ENCODE results near the gene TMEM89. TPM values are rescaled to one million over a fixed set of nuclear protein-coding genes. Genes with fewer than 3 reads are reported as not detected.
A peak's percentile ranks its signal among the peaks of the same experiment; 100 is the strongest.

TMEM89 gene
- polyA plus RNA-seq, 3 donors: 0.21 TPM; not detected in 2

DNA sequence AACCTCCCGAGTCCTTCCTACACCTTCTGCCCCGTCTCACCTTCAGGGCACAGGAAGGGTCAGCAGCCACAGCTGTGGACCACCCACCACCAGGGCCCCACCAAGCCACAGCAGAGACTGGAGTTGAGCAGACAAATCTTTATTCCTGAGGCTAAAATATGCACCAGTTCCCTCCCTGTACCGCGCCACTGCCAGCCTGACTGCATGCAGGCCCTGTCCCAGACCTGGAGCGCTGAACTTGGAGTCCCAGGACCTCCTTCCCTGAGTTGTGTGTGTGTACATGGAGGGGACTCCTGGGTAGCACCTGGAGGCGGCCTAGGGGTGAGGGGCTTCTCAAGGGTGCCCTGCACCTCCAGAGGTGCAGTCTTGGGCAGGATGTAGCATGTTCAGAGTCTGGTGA is 4.0 kb upstream of the TMEM89 start:
- no peaks in the 10 kb centered on the region for H3K4me1 Mint-ChIP-seq
- no peak for DNase-seq
- Histone ChIP-seq H2AFZ (ENCODE audit: insufficient read depth, low read depth, low read length, poor library complexity, severe bottlenecking) (no peak overlapping the region), H3K79me2 (ENCODE audit: insufficient read depth, low read length) (no peaks in the 10 kb centered on the region), H3K9me3 (replicated peaks in 1 of 2; ENCODE audit: control insufficient read depth in 1 of 2, insufficient read depth in 1 of 2, low read length in 2 of 2) (no peaks in the 10 kb centered on the region), H3K4me1 (ENCODE audit: control insufficient read depth in 1 of 2, insufficient read depth in 2 of 2, low read length in 2 of 2) (no peaks in the 10 kb centered on the region), H3K4me3 (replicated peaks in 1 of 3; ENCODE audit: low read depth in 2 of 3, low read length in 3 of 3) (no peak overlapping the region), H3K27me3 (ENCODE audit: control insufficient read depth in 2 of 2, insufficient read depth in 2 of 2, low read length in 2 of 2) (no peaks in the 10 kb centered on the region), H3K27ac (ENCODE audit: low read depth in 1 of 2, low read length in 2 of 2) (no peak overlapping the region), H3K9ac (ENCODE audit: insufficient read depth, low read length, poor library complexity, severe bottlenecking) (no peak overlapping the region), H3K4me2 (replicated peaks; ENCODE audit: extremely low read depth, low read length, poor library complexity, severe bottlenecking) (no peak overlapping the region), H3K36me3 (replicated peaks in 1 of 2; ENCODE audit: control insufficient read depth in 1 of 2, insufficient read depth in 2 of 2, low read length in 2 of 2) (peaks cover 57 to 66% of the 10 kb centered on the region in 2 donors), H4K20me1 (ENCODE audit: insufficient read depth, low read length) (no peaks in the 10 kb centered on the region)
- H3K4me3 Mint-ChIP-seq: no peak overlapping the region
- H3K27ac Mint-ChIP-seq: peak overlapping the region in 1 of 7 donors; percentile 31
- H3K27me3 Mint-ChIP-seq (ENCODE audit: low read depth in 3 of 3): peaks cover 0 to 6% (median 4%) of the 10 kb centered on the region in 3 donors
- intact Hi-C loops (cut with micrococcal nuclease): no loop called here
- WGBS (ENCODE audit: insufficient coverage): 100% methylated on average over 6 of the region's 6 CpGs
- TF ChIP-seq, protein P1, sequence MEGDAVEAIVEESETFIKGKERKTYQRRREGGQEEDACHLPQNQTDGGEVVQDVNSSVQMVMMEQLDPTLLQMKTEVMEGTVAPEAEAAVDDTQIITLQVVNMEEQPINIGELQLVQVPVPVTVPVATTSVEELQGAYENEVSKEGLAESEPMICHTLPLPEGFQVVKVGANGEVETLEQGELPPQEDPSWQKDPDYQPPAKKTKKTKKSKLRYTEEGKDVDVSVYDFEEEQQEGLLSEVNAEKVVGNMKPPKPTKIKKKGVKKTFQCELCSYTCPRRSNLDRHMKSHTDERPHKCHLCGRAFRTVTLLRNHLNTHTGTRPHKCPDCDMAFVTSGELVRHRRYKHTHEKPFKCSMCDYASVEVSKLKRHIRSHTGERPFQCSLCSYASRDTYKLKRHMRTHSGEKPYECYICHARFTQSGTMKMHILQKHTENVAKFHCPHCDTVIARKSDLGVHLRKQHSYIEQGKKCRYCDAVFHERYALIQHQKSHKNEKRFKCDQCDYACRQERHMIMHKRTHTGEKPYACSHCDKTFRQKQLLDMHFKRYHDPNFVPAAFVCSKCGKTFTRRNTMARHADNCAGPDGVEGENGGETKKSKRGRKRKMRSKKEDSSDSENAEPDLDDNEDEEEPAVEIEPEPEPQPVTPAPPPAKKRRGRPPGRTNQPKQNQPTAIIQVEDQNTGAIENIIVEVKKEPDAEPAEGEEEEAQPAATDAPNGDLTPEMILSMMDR (IDR thresholded peaks at IDR 0.05): no peak
- H3K9me3 Mint-ChIP-seq: peaks cover 0 to 6% (median 1%) of the 10 kb centered on the region in 7 donors
- H3K36me3 Mint-ChIP-seq: peaks cover 57 to 65% of the 10 kb centered on the region in 2 donors

DNA sequence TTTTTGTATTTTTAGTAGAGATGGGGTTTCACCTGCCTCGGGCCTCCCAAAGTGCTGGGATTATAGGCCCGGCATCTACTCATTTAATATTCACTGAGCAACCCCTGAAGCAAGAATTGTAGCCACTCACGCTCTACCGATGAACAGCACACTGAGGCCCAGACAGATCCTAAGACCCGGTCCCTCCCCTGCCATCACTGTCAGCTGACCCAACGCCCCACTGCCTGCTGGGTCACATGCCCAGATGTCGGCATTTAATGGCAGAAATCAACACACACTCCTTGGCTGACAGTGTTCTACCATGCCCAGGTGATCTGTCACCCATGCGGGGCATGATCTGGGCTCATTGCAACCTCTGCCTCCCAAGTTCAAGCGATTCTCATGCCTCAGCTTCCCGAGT is 3.2 kb upstream of the TMEM89 start:
- Histone ChIP-seq H2AFZ (ENCODE audit: insufficient read depth, low read depth, low read length, poor library complexity, severe bottlenecking) (no peak overlapping the region), H3K4me1 (ENCODE audit: control insufficient read depth in 1 of 2, insufficient read depth in 2 of 2, low read length in 2 of 2) (no peaks in the 10 kb centered on the region), H3K9ac (ENCODE audit: insufficient read depth, low read length, poor library complexity, severe bottlenecking) (no peak overlapping the region), H3K9me3 (replicated peaks in 1 of 2; ENCODE audit: control insufficient read depth in 1 of 2, insufficient read depth in 1 of 2, low read length in 2 of 2) (peaks cover 0 to 5% of the 10 kb centered on the region in 2 donors), H4K20me1 (ENCODE audit: insufficient read depth, low read length) (no peaks in the 10 kb centered on the region), H3K36me3 (replicated peaks in 1 of 2; ENCODE audit: control insufficient read depth in 1 of 2, insufficient read depth in 2 of 2, low read length in 2 of 2) (peaks cover 49 to 58% of the 10 kb centered on the region in 2 donors), H3K79me2 (ENCODE audit: insufficient read depth, low read length) (no peaks in the 10 kb centered on the region), H3K4me2 (replicated peaks; ENCODE audit: extremely low read depth, low read length, poor library complexity, severe bottlenecking) (no peak overlapping the region), H3K27me3 (ENCODE audit: control insufficient read depth in 2 of 2, insufficient read depth in 2 of 2, low read length in 2 of 2) (no peaks in the 10 kb centered on the region), H3K4me3 (replicated peaks in 1 of 3; ENCODE audit: low read depth in 2 of 3, low read length in 3 of 3) (no peak overlapping the region), H3K27ac (ENCODE audit: low read depth in 1 of 2, low read length in 2 of 2) (no peak overlapping the region)
- H3K36me3 Mint-ChIP-seq: peaks cover 51 to 60% of the 10 kb centered on the region in 2 donors
- peak overlapping the region in 2 of 7 donors; percentile 12 to 40 for H3K27ac Mint-ChIP-seq
- no peak for DNase-seq
- no peak overlapping the region for H3K4me3 Mint-ChIP-seq
- H3K9me3 Mint-ChIP-seq: peaks cover 2 to 13% (median 4%) of the 10 kb centered on the region in 7 donors
- 96% methylated on average over 7 of the region's 10 CpGs for WGBS (ENCODE audit: insufficient coverage)
- no peaks in the 10 kb centered on the region for H3K4me1 Mint-ChIP-seq
- peaks cover 0 to 6% (median 4%) of the 10 kb centered on the region in 3 donors for H3K27me3 Mint-ChIP-seq (ENCODE audit: low read depth in 3 of 3)
- intact Hi-C loops (cut with micrococcal nuclease): no loop called here
- TF ChIP-seq, protein P1 (IDR thresholded peaks at IDR 0.05): no peak

All from CD14-positive monocyte (primary cell).